Measurements from ENCODE around the gene NEIL1.
A peak's percentile ranks its signal among the peaks of the same experiment; 100 is the strongest.
"Not testable (repeated sequence)": the region's sequence is repeated elsewhere in the genome, so short reads cannot be mapped to it uniquely, and the experiment has no call there.

The NEIL1 gene, protein sequence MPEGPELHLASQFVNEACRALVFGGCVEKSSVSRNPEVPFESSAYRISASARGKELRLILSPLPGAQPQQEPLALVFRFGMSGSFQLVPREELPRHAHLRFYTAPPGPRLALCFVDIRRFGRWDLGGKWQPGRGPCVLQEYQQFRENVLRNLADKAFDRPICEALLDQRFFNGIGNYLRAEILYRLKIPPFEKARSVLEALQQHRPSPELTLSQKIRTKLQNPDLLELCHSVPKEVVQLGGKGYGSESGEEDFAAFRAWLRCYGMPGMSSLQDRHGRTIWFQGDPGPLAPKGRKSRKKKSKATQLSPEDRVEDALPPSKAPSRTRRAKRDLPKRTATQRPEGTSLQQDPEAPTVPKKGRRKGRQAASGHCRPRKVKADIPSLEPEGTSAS

GRCh38 chr15:75346796-75347221 is at the start of gene NEIL1:
NEIL1 (plus strand) TSS chr15:75347039; CDS start chr15:75348906, 1,867 bp downstream.
- peak; percentile 8 for DNase-seq

GRCh38 chr15:75298541-75299310 is 48.1 kb upstream of the NEIL1 start:
- DNase-seq = not testable (repeated sequence)

DNA sequence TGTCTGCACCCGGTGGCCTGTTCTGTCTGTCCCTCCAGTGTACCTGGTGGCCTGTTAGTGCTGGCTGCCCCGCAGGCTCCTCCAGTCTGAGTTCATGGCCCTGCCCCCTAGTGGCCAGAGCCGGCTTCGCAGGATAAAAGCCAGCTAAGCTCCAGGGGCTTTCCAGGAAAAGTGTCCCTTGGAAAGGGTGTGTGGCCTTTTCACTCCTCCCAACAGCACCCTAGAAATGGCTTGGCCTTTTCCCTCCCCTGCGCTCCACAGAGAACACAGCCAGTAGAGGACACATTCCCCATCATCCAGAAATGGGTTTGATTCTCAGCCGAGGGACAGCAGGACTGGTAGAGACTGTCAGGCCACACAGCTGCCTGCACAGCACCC is 47.5 kb upstream of the NEIL1 start:
- not testable (repeated sequence) for DNase-seq

DNA sequence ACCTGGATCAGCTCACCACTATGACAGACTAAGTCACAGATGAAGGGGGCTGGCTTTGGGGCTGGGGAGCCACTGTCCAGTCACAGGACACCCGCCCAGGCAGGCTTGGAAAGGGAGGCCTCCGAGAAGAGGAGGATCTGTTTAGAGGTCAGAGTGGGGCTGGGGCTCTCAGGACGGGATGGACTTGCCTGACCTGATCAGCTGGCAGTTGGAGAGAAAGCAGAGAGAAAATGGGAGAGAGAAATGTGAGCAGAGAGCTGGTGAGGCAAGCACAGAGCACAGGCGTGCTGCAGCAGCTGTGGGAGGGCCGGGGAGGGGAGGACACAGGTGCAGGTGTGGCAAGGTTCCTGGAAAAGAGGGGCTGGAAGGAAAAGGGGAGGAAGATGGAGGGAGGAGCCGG is 46.8 kb upstream of the NEIL1 start:
- DNase-seq = not testable (repeated sequence)

DNA sequence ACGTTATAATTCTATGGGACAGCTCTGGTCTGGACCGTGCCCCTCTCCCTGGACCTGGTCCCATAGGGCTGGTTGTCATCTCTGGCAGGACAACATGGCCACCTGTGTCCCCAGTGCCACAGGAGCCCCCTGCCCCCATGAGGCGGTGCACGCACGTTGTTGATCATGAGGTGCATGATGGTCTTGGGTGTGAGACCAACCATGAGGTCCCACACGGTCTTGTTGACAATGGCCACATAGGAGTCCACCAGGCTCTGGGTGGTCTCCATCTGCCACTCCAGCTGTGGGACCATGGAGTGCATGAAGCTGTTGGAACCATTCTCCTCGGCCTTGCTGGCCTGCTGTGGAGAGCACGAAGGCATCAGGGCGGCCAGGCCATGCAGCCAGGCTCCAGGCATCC is 44.5 kb upstream of the NEIL1 start:
- DNase-seq = no peak

- DNase-seq = not testable (repeated sequence)
Measured at GRCh38 chr15:75302753-75303152, 44.1 kb upstream of the NEIL1 start.

- DNase-seq = no peak
Measured at GRCh38 chr15:75306188-75306587, 40.7 kb upstream of the NEIL1 start.

DNA sequence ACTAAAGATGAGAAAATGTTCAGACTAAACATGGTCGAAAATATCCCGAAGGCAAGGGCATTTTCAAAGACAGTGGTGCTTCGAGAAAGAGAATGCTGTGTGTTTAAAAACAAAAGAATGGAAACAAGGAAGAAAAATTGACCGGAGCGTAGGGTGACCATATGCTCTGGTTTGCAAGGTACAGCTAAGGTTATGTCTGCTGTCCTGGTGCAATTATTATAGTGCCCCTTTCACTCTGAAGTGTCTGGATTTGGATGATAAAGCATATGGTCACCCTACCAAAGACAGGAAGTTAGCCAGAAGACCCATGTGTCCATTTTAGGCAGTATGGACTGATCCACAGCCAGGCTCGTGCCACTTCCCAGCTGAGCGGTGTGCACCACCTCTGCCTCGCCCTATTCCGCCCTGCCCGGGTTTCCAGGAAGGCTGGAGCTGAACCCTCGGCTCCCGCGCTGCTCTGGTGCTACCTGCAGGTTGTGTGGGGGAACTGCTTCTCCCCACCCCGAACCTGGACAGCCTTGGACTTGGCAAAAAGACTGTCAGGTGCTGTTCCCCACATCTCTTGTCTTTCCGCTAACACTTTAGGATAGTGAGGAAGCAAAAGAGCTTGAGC is 39.0 kb upstream of the NEIL1 start:
- DNase-seq = peak; percentile 45

GRCh38 chr15:75309711-75310110 is 37.1 kb upstream of the NEIL1 start:
- no peak for DNase-seq

DNA sequence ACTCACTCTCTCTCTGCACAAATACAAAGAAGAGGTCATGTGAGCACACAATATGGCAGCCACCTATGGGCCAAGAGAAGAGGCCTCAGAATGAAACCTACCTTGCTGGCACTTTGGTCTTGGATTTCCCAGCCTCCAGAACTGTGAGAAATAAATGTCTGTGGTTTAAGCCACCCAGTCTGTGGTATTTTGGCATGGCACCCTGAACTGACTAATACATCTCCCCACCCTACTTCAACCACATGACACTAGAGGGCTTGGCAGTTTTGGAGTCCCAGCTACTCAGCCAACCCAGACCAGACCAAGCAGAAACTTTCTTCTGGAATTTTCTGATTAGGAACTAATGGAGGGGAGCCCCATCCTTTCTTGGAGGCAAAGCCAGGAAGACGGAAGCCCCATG is 34.3 kb upstream of the NEIL1 start:
- not testable (repeated sequence) for DNase-seq

DNA sequence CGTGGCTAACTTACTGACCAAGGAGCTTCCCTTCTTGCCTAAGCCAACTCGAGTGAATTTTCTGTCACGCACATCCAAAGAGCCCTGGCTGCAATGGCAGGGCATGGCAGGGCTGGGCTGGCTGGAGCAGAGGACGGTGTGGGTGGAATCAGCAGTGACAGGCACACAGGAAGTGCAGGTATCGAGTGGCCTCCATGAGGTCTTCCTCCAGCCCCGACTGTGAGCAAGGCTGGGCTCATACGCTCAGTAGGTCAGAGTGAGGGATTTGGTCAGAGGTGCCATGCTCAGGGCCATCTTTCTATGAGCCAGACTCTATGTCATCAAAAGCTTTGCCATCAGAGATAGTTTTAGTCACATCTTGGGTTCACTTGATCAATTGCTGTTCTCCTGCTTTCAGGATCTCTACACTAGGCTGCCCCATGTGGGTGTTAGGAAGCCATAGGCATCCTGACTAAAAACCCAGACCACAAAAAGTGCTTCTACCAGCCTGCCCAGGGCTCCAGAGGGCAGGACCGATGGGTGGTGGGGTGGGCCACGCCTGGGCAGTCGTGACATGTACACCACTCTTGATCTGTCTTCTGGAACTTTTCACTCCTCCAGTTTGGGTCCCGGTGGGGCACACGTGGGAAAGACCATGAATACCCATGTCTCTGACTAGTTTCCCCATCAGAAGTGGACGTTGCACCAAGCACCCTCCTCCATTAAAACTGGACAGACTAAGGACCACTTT is 33.6 kb upstream of the NEIL1 start:
- DNase-seq = no peak

- DNase-seq = no peak
Measured at GRCh38 chr15:75314552-75315290, 32.1 kb upstream of the NEIL1 start.

DNA sequence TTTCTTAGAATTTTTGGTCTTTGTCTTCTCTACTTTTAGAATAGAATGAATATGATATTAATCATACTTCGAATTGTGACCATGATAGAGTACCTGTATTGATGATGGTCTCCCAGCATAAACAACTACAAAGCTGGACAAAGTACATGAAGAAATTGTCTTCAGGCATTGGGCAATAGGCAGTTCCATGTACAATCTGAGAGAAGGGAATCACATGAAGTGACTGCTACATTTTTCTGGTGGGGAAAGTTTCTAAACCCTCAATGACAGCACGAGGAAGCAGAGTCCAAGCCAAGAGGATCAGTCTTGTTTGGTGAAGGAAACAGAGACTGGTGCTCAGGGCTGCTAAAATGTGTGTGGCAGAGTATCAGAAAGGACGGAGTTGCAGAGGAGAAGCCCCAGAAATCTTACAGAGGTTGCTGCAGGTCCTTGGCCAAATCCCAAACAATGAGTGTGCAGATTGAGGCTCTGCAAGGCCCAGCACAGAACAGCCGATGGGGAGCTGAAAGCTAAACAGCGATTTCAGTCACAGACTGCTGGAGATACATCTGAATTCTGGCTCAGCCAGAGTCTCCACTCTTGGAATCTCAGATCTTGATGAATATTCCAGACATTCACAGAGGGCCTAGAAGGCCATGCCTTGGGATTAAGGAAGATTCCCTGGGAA is 27.5 kb upstream of the NEIL1 start:
- DNase-seq = not testable (repeated sequence)

DNA sequence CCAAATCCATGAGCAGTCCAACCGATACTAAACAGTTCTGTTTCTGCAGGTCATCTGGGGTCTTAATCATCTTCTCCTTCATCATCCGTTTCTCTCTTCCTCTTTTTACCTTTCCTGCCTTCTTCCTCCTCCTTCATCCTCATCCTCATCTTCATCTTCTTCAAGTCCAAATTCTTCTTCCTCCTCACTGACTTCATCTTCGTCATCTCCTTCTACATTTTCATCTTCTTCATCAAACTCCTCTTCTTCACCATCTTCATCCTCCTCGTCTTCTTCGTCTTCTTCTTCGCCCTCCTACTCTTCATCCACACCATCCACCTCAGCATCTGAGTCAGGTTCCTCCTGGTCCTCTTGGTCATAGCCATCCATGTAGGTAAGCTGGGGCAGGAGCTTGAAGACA is 25.1 kb upstream of the NEIL1 start:
- no peak for DNase-seq

DNA sequence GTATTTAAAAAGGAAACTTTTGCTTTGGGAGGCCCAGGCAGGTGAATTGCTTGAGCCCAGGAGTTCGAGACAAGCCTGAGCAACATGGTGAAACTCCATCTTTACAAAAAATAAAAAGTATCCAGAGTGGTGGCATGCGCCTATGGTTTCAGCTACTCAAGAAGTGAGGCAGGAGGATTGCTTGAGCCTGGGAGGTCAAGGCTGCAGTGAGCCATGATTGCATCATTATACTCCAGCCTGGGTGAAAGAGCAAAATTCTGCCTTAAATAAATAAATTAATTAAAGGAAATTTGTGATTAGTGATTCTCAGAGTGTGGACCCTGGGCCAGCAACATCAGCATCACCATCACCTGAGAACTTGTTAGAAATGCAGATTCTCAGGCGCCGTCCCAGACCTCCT is 20.9 kb upstream of the NEIL1 start:
- DNase-seq = no peak

GRCh38 chr15:75327005-75327404 is 19.8 kb upstream of the NEIL1 start:
- no peak for DNase-seq

DNA sequence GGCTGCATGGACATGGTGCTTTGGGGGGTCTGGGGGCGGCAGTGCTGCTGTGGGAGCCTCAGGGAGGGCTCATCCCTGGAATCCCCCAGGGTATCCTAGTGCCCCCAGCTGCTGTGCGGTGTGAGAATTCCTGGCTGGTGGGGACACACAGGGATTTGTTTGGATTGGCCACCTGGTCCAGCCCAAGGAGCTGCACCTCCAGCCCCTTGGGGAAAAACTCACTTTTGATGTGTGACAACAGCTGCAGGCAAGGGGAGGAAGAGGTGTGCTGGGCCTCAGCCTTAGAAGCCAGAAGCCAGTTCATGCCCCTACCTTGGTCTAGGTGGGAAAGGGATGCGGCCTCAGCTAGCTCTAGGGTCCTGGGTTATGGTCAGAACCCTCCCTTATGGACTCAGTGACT is 19.3 kb upstream of the NEIL1 start:
- no peak for DNase-seq

GRCh38 chr15:75328493-75329314 is 18.1 kb upstream of the NEIL1 start:
- DNase-seq = no peak

GRCh38 chr15:75329571-75329970 is 17.3 kb upstream of the NEIL1 start:
- DNase-seq = no peak

DNA sequence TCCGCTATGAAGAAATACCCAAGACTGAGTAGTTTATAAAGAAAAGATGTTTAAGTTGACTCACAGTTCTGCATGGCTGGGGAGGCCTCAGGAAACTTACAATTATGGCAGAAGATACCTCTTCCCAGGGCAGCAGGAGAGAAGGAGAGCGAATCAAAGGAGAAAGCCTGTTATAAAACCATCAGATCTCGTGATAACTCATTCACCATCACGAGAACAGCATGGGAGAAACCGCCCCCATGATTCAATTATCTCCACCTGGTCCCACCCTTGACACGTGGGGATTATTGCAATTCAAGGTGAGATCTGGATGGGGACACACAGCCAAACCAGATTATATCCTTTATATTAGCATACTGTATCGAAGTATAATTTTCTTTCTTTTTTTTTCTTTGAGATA is 14.7 kb upstream of the NEIL1 start:
- DNase-seq = not testable (repeated sequence)

Measured in 8988T (cell line).